Esophagus squamous epithelium (tissue), 4 donors: ENCODE results near the gene SLC44A3.

Experiments used
- CTCF ChIP-seq, 6 experiments: fragments of 450-650 bp in 4 of 6; fragments of 200-600 bp in 2 of 6; sonication (generic) in 2 of 6; IDR thresholded peaks; one replicate each; pipeline ENCODE4 v1.5.1; 2016 to 2019; ENCODE audit warnings: antibody characterized with exemption in 6 of 6, mild to moderate bottlenecking in 4 of 6, moderate library complexity in 4 of 6
- POLR2A ChIP-seq, 4 donors: fragments of 450-650 bp; IDR thresholded peaks; one replicate each; pipeline ENCODE4 v1.6.1; 2017; ENCODE audit warnings: antibody characterized with exemption in 4 of 4, mild to moderate bottlenecking in 4 of 4, moderate library complexity in 3 of 4

- TF ChIP-seq CTCF (IDR thresholded peaks at IDR 0.05) (no peak), POLR2A (IDR thresholded peaks at IDR 0.05) (no peak)
These were observed 31.4 kb downstream of the SLC44A3 start for GRCh38 chr1:94851571-94851970.
